ENCODE data around the gene TMEM259.
A peak's percentile ranks its signal among the peaks of the same experiment; 100 is the strongest.

The TMEM259 gene

DNA sequence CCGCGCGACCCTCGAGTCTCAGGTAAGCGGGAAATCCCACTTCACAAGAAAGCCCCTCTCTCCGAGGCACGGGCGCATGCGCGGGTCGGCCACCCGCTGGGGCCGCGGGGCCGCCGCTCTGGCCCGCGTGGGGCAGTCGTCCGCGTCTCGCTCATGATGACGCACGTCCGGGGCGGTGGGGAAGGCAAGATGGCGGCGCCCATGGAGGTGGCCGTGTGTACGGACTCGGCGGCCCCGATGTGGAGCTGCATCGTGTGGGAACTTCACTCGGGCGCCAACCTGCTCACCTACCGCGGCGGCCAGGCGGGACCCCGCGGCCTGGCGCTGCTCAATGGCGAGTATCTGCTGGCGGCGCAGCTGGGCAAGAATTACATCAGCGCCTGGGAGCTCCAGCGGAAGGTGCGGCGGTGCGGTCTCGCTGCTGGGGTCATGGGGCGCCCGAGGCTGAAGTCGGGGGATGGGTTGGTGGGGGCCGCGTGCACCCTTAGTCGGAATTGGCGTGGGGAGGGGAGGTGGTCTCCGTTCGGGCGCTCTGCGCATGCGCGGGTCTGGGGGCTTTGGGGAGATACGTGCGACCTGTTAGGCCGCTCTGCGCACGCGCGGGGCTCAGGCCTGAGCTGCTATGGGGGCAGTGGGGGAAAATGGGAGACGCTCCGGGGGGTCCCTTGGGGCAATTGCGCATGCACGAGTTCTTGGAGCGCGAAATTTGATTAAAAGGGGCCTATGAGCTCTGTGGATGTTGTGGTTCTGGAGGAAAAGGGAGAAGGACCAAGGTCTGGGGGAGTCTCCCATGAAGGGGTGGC, 36.6 kb downstream of the TMEM259 start, which contains the start of gene WDR18:
WDR18 (plus strand) TSS at position 181 of the 803 bp plus-strand sequence; CDS start at position 190, 9 bp downstream.
- H3K4me3 ChIP-seq (ENCODE audit: low read length), result peak within 1 kb of the TSS; percentile 89
- no peak for DNase-seq (ENCODE audit: low read depth)
- TF ChIP-seq, protein P1, sequence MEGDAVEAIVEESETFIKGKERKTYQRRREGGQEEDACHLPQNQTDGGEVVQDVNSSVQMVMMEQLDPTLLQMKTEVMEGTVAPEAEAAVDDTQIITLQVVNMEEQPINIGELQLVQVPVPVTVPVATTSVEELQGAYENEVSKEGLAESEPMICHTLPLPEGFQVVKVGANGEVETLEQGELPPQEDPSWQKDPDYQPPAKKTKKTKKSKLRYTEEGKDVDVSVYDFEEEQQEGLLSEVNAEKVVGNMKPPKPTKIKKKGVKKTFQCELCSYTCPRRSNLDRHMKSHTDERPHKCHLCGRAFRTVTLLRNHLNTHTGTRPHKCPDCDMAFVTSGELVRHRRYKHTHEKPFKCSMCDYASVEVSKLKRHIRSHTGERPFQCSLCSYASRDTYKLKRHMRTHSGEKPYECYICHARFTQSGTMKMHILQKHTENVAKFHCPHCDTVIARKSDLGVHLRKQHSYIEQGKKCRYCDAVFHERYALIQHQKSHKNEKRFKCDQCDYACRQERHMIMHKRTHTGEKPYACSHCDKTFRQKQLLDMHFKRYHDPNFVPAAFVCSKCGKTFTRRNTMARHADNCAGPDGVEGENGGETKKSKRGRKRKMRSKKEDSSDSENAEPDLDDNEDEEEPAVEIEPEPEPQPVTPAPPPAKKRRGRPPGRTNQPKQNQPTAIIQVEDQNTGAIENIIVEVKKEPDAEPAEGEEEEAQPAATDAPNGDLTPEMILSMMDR (conservative IDR thresholded peaks at IDR 0.05; ENCODE audit: low read depth, low read length), result no peak

DNA sequence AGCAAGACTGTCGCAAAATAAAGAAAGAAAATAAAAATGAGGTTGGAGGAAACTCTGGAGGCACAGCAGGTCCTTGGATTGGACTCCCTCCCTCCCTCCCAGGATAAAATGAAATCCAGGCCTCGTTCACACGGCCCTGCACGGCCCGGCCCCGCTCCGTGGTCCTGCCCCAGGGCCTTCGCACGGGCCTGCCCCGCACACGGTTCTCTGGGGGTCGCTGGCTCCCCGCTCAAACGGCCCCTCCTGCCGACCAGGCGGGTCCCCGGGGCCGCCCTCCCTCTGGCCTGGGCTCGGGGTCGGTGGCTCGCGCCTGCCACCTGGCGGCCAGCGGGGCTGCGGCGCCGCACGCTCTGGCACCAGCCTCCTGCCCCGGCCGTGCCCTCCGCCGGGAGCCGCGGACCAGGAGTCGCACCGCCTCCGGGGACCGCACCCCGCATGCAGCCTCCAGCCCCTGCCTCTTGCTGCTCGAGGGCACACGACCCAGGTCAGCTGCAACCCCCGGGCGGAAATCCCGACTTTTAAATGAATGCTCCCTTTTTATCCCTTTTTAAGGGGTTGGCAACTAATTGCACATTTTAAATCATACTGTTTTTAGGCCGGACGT, 38.3 kb downstream of the TMEM259 start:
- TF ChIP-seq, protein P1 (conservative IDR thresholded peaks at IDR 0.05; ENCODE audit: low read depth, low read length), result peak; percentile 59
- no peak for DNase-seq (ENCODE audit: low read depth)
- H3K4me3 ChIP-seq (ENCODE audit: low read length), result peak overlapping the region; percentile 24

DNA sequence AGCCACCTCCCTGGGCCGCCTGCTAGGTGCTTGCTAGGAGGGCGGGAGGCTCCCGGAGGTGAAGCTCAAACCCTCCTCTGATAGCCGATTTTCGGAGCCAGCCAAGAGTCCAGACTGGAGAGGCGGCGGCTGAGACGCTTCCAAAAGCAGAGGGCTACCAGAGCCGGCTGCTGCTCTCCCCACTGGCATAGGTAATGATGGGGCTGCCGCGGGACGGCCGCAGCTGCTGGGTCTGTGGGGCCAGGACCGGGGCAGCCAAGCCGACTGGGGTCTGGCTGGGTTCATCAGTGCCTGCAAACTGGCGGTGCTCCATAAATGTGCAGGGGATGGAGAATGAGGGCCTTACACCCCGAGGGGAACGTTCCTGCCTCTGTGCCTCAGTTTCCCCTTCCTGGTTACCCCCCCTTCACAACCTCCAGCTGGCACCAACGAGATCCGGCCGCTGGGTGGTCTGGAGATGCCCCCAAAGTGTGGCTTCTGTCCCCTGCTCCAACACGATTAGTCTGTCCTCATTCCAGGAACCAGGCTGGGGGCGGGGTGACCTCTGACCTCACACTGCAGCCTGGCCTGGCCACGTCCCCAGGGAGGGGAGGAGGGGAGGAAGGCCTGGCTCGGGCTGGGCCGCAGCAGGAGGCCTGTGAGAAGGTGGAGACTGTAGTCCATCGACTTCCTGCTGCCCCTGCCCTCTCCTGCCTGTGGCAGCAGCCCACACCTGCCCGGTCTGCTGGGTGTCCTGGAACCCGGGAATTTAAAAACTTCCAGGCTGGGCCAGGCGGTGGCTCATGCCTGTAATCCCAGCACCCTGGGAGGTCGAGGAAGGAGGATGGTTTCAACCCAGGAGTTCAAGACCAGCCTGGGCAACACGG, 40.6 kb downstream of the TMEM259 start:
- H3K4me3 ChIP-seq (ENCODE audit: low read length), result no peak overlapping the region
- no peak for DNase-seq (ENCODE audit: low read depth)
- TF ChIP-seq, protein P1 (conservative IDR thresholded peaks at IDR 0.05; ENCODE audit: low read depth, low read length), result no peak

DNA sequence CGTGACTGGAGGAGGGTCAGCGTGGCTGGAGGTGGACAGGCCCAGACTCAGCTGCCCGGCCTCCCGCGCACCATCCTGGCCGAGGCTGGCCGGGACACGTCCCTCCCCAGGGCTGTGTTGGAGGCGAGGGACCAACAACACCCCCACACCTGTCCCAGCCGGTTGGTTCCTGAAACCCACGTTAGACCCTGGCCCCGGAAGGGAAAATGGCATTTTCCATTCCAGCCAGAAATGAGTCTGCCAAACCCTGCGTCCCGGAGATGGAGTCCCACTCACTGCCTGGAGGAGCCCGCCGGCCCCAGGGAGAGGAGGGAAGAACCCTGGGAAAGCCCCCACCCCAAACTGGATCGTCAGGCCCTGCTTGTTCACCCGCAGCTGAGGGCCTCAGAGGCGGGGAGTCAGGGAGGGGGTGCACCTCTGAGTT, 41.6 kb downstream of the TMEM259 start:
- DNase-seq (ENCODE audit: low read depth), result no peak
- no peak overlapping the region for H3K4me3 ChIP-seq (ENCODE audit: low read length)

DNA sequence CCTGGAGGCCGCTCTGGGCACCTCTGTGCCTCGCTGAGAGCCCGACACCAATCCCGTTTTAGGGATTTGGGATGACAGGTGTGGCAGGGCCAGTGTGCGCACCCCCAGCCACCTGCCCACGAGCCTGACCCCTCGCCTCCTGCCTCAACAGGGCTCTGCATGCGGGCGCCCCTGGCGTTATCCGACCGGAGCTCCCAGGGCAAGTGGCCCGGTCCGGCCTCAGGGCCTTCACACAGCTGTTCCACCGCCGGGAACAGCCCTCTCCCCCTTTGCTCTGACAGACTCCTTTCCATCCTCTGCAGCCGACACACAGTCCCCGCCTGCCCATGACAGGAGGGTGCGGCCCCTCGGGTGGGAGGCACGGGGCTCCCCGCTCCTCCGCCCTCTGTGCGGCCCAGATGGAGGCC, 43.9 kb downstream of the TMEM259 start:
- TF ChIP-seq, protein P1 (conservative IDR thresholded peaks at IDR 0.05; ENCODE audit: low read depth, low read length), result no peak
- H3K4me3 ChIP-seq (ENCODE audit: low read length), result no peak overlapping the region
- DNase-seq (ENCODE audit: low read depth), result no peak

More for the DNA sequence above, 41.6 kb downstream of the TMEM259 start:
- TF ChIP-seq, protein P1 (conservative IDR thresholded peaks at IDR 0.05; ENCODE audit: low read depth, low read length), result no peak

DNA sequence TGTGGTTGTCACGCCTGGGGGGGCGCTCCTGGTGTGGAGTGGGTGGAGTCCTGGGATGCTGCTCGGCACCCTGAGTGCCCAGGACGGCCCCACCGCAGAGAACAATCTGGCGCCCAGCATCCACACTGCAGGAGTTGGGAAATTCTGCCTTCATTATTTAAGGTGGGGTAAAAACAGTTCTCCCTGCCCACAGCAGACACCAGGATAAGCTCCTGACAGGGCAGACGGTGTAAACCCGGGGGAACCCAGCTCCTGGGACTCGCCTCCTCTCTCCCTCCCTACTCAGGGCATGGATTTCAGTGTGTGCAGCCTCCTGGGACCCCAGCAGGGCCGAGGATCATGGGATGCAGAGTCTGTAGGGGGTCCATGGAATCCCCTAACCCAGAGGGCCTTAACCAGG, 44.4 kb downstream of the TMEM259 start:
- H3K4me3 ChIP-seq (ENCODE audit: low read length), result no peak overlapping the region
- TF ChIP-seq, protein P1 (conservative IDR thresholded peaks at IDR 0.05; ENCODE audit: low read depth, low read length), result no peak
- no peak for DNase-seq (ENCODE audit: low read depth)
